Thoracic aorta (tissue), 2 donors: ENCODE measurements around the gene VAPB. TPM values are rescaled to one million over a fixed set of nuclear protein-coding genes. Genes with fewer than 3 reads are reported as not detected.
A peak's percentile ranks its signal among the peaks of the same experiment; 100 is the strongest.

Source experiments
- ATAC-seq: fragments of 150-250 bp; one replicate; pipeline ENCODE4 v1.8.0; 2017; ENCODE audit warnings: low read depth; ENCODE audit not compliant: insufficient number of reproducible peaks, low FRiP score
- DNase-seq: peaks from one replicate; pipeline ENCODE4 v3.0.0-alpha.2; 2020; ENCODE audit warnings: low spot score
- H3K27ac ChIP-seq, 2 donors: fragments of 200-600 bp; sonication (generic); 1 replicate in 1 of 2; 2 replicates in 1 of 2; pipeline ENCODE4 v1.5.1; 2016; ENCODE audit warnings: mild to moderate bottlenecking in 2 of 2, moderate library complexity in 2 of 2
- H3K27me3 ChIP-seq: fragments of 200-600 bp; sonication (generic); replicated peaks from 2 replicates; pipeline ENCODE4 v1.6.0; 2016; ENCODE audit warnings: mild to moderate bottlenecking; ENCODE audit not compliant: insufficient read depth
- H3K36me3 ChIP-seq: fragments of 200-600 bp; sonication (generic); one replicate; pipeline ENCODE4 v1.5.1; 2016
- H3K4me1 ChIP-seq, 2 donors: fragments of 200-600 bp; sonication (generic); 1 replicate in 1 of 2; 2 replicates in 1 of 2; pipeline versions ENCODE4 v1.5.1 to v1.6.0; 2016; ENCODE audit warnings: low read depth in 2 of 2, mild to moderate bottlenecking in 1 of 2; ENCODE audit not compliant: control insufficient read depth in 1 of 2
- H3K4me3 ChIP-seq: fragments of 200-600 bp; sonication (generic); 2 replicates; pipeline ENCODE4 v1.5.1; 2016; ENCODE audit warnings: mild to moderate bottlenecking
- H3K9me3 ChIP-seq: fragments of 200-600 bp; sonication (generic); 2 replicates; pipeline ENCODE4 v1.5.1; 2016
- CTCF ChIP-seq: fragments of 200-600 bp; sonication (generic); IDR thresholded peaks from one replicate; pipeline ENCODE4 v1.5.1; 2019; ENCODE audit warnings: antibody characterized with exemption
- total RNA-seq, 2 donors: library from RNA; depleted of rRNA; stranded (reverse); fragments of >200 nt; gene quantifications; one replicate each; pipeline versions ENCODE4 v1.1.0 to v1.2.3, GENCODE V29; 2016

Gene VAPB
- 10 to 100 TPM; 21.5 to 32.8 TPM for total RNA-seq

GRCh38 chr20:58388882-58389323, at the start of gene VAPB:
VAPB (plus strand) TSS chr20:58389229; CDS start chr20:58389460, 231 bp downstream.
- no peak for TF ChIP-seq CTCF
- Histone ChIP-seq H3K4me3 (peak within 1 kb of the TSS; percentile 87), H3K27me3 (no peaks in the 10 kb centered on the region), H3K36me3 (no peaks in the 10 kb centered on the region), H3K4me1 (peaks cover 15 to 37% of the 10 kb centered on the region in 2 donors), H3K9me3 (no peaks in the 10 kb centered on the region), H3K27ac (peak within 1 kb of the TSS; percentile 77 to 89)
- peak; percentile 96 for ATAC-seq
- peak; percentile 63 for DNase-seq

- DNase-seq = no peak
- Histone ChIP-seq H3K9me3 (no peaks in the 10 kb centered on the region), H3K4me1 (peaks cover 0 to 5% of the 10 kb centered on the region in 2 donors), H3K27me3 (no peaks in the 10 kb centered on the region), H3K36me3 (no peaks in the 10 kb centered on the region), H3K27ac (no peak overlapping the region), H3K4me3 (no peak overlapping the region)
- TF ChIP-seq CTCF = no peak
- no peak for ATAC-seq
These were observed 49.3 kb upstream of the VAPB start for GRCh38 chr20:58339741-58340140.

- no peak overlapping the region for H3K27ac ChIP-seq
- no peak for DNase-seq
- H3K27me3 ChIP-seq = no peaks in the 10 kb centered on the region
- no peaks in the 10 kb centered on the region for H3K9me3 ChIP-seq
- no peak for ATAC-seq
- no peak overlapping the region for H3K4me3 ChIP-seq
- TF ChIP-seq CTCF = no peak
- peaks cover under 1% of the 10 kb centered on the region for H3K36me3 ChIP-seq
- peaks cover 0 to 5% of the 10 kb centered on the region in 2 donors for H3K4me1 ChIP-seq
These were observed 48.9 kb upstream of the VAPB start for GRCh38 chr20:58340151-58340550.

- H3K36me3 ChIP-seq = peaks cover 8% of the 10 kb centered on the region
- peaks cover 0 to 5% of the 10 kb centered on the region in 2 donors for H3K4me1 ChIP-seq
- ATAC-seq (no peak), DNase-seq (no peak)
- TF ChIP-seq CTCF = no peak
- H3K9me3 ChIP-seq = no peaks in the 10 kb centered on the region
- H3K27me3 ChIP-seq = no peaks in the 10 kb centered on the region
- no peak overlapping the region for H3K27ac ChIP-seq
- no peak overlapping the region for H3K4me3 ChIP-seq
These were observed 48.2 kb upstream of the VAPB start for GRCh38 chr20:58340853-58341252.

- DNase-seq = no peak
- no peaks in the 10 kb centered on the region for H3K27me3 ChIP-seq
- ATAC-seq = no peak
- H3K9me3 ChIP-seq = no peaks in the 10 kb centered on the region
- no peak overlapping the region for H3K27ac ChIP-seq
- H3K4me3 ChIP-seq = no peak overlapping the region
- peaks cover 0 to 5% of the 10 kb centered on the region in 2 donors for H3K4me1 ChIP-seq
- H3K36me3 ChIP-seq = peaks cover 17% of the 10 kb centered on the region
- no peak for TF ChIP-seq CTCF
These were observed 46.7 kb upstream of the VAPB start for GRCh38 chr20:58342104-58342945.
